Measurements from ENCODE around the gene LSM14B. TPM values are rescaled to one million over a fixed set of nuclear protein-coding genes. Genes with fewer than 3 reads are reported as not detected.

Gene LSM14B
- total RNA-seq, 1 experiment from 2014 or later = 72.5 TPM

- no peaks in the 10 kb centered on the region for H3K27me3 ChIP-seq (replicated peaks; ENCODE audit: insufficient read depth, low read depth, low read length, poor library complexity)
- intact Hi-C loops (cut with micrococcal nuclease; ENCODE audit: unreplicated experiment) = no loop called here
- peak; percentile 57 for DNase-seq (ENCODE audit: low spot score)
- no TSS peak for BruUV-seq (replicated peaks)
- ChIA-PET CTCF (no interaction called here), POLR2A (ENCODE audit: low non-redundant PET) (no interaction called here)
- peaks cover 43% of the 10 kb centered on the region for H3K36me3 ChIP-seq (ENCODE audit: insufficient read depth, low read length, poor library complexity, severe bottlenecking)
- peak overlapping the region; percentile 37 for H3K27ac ChIP-seq (ENCODE audit: low read depth, low read length, poor library complexity, severe bottlenecking)
- no peaks in the 10 kb centered on the region for H3K9me3 ChIP-seq (ENCODE audit: low read depth, low read length, poor library complexity, severe bottlenecking)
- peaks cover 10% of the 10 kb centered on the region for H3K4me1 ChIP-seq (ENCODE audit: insufficient read depth, low read length, poor library complexity, severe bottlenecking)
- TF ChIP-seq EZH2 (IDR thresholded peaks at IDR 0.05; ENCODE audit: borderline replicate concordance, low read depth, low read length, poor library complexity, severe bottlenecking) (no peak), CTCF (conservative IDR thresholded peaks at IDR 0.05; ENCODE audit: low read depth, low read length) (no peak)
- no peak overlapping the region for H3K4me3 ChIP-seq (ENCODE audit: low read depth, low read length, poor library complexity, severe bottlenecking)
Observed at GRCh38 chr20:62165762-62166399, 43.6 kb downstream of the LSM14B start.

GRCh38 chr20:62167474-62167873, 45.2 kb downstream of the LSM14B start:
- no peak for DNase-seq (ENCODE audit: low spot score)
- TF ChIP-seq CTCF (conservative IDR thresholded peaks at IDR 0.05; ENCODE audit: low read depth, low read length) (no peak), EZH2 (IDR thresholded peaks at IDR 0.05; ENCODE audit: borderline replicate concordance, low read depth, low read length, poor library complexity, severe bottlenecking) (no peak)
- ChIA-PET POLR2A (ENCODE audit: low non-redundant PET) (no interaction called here), CTCF (interaction anchor here (0.7 kb wide), 1 partner anchor 157 kb away, joined by 3 read pairs; no protein-coding TSS in a partner anchor)
- no peaks in the 10 kb centered on the region for H3K27me3 ChIP-seq (replicated peaks; ENCODE audit: insufficient read depth, low read depth, low read length, poor library complexity)
- no peak overlapping the region for H3K4me3 ChIP-seq (ENCODE audit: low read depth, low read length, poor library complexity, severe bottlenecking)
- no TSS peak for BruUV-seq (replicated peaks)
- no peak overlapping the region for H3K27ac ChIP-seq (ENCODE audit: low read depth, low read length, poor library complexity, severe bottlenecking)
- intact Hi-C loops (cut with micrococcal nuclease; ENCODE audit: unreplicated experiment) = no loop called here
- H3K4me1 ChIP-seq (ENCODE audit: insufficient read depth, low read length, poor library complexity, severe bottlenecking) = peaks cover 10% of the 10 kb centered on the region
- H3K36me3 ChIP-seq (ENCODE audit: insufficient read depth, low read length, poor library complexity, severe bottlenecking) = peaks cover 38% of the 10 kb centered on the region
- H3K9me3 ChIP-seq (ENCODE audit: low read depth, low read length, poor library complexity, severe bottlenecking) = no peaks in the 10 kb centered on the region

DNA sequence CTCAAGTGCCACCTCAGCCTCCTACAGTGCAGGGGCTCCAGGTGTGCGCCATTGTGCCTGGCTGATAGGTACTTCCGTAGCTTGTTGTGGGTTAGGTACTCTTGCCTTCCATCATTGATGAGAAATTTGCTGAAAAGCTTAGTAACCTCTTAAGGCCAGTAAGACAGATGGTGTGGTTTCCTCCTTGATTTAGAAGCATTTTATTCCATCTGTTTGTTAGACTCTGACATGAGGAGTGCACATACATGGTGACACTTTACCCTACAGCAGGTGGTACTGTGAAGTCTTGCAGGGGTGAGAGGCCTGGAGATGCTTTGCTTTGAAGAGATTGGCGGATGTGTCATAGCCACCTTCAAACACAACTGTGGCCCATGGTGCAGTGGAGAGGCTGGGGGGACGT, 45.8 kb downstream of the LSM14B start:
- no TSS peak for BruUV-seq (replicated peaks)
- CTCF ChIA-PET = interaction anchor here (0.7 kb wide), 1 partner anchor 157 kb away, joined by 3 read pairs; no protein-coding TSS in a partner anchor
- TF ChIP-seq CTCF (conservative IDR thresholded peaks at IDR 0.05; ENCODE audit: low read depth, low read length) (no peak), EZH2 (IDR thresholded peaks at IDR 0.05; ENCODE audit: borderline replicate concordance, low read depth, low read length, poor library complexity, severe bottlenecking) (no peak)
- Histone ChIP-seq H3K36me3 (ENCODE audit: insufficient read depth, low read length, poor library complexity, severe bottlenecking) (peaks cover 40% of the 10 kb centered on the region), H3K27me3 (replicated peaks; ENCODE audit: insufficient read depth, low read depth, low read length, poor library complexity) (no peaks in the 10 kb centered on the region), H3K4me3 (ENCODE audit: low read depth, low read length, poor library complexity, severe bottlenecking) (no peak overlapping the region), H3K27ac (ENCODE audit: low read depth, low read length, poor library complexity, severe bottlenecking) (no peak overlapping the region), H3K4me1 (ENCODE audit: insufficient read depth, low read length, poor library complexity, severe bottlenecking) (peaks cover 10% of the 10 kb centered on the region), H3K9me3 (ENCODE audit: low read depth, low read length, poor library complexity, severe bottlenecking) (no peaks in the 10 kb centered on the region)
- no peak for DNase-seq (ENCODE audit: low spot score)
- POLR2A ChIA-PET (ENCODE audit: low non-redundant PET) = no interaction called here
- intact Hi-C loops (cut with micrococcal nuclease; ENCODE audit: unreplicated experiment) = no loop called here
